GM12891 (cell line): ENCODE measurements around the gene KIF19.

Experiments
- DNase-seq: peaks from one replicate; pipeline ENCODE4 v3.0.0; 2011; ENCODE audit warnings: low spot score; ENCODE audit not compliant: insufficient read length
- FAIRE-seq: peaks from 2 replicates; lab custom pipeline; 2011; peaks lifted over from hg19 to GRCh38; lab: Jason Lieb, UNC
- PAX5 ChIP-seq: IDR thresholded peaks from 2 replicates; pipeline ENCODE4 v1.6.1; 2011; ENCODE audit warnings: low read length, moderate library complexity, mild to moderate bottlenecking; ENCODE audit not compliant: insufficient read depth, severe bottlenecking
- POLR2A ChIP-seq: IDR thresholded peaks from 2 replicates; pipeline ENCODE4 v1.6.1; 2011; ENCODE audit warnings: low read depth, low read length, control low read depth
- POLR2AphosphoS5 ChIP-seq: IDR thresholded peaks from 2 replicates; pipeline ENCODE4 v1.6.1; 2011; ENCODE audit warnings: low read depth, low read length, control low read depth
- POU2F2 ChIP-seq: IDR thresholded peaks from 2 replicates; pipeline ENCODE4 v1.6.1; 2011; ENCODE audit warnings: low read depth, mild to moderate bottlenecking, control low read depth, low read length, moderate library complexity
- SPI1 ChIP-seq: IDR thresholded peaks from 2 replicates; pipeline ENCODE4 v1.6.1; 2011; ENCODE audit warnings: low read depth, low read length, control low read depth
- TAF1 ChIP-seq: IDR thresholded peaks from 2 replicates; pipeline ENCODE4 v1.6.1; 2011; ENCODE audit warnings: low read depth, low read length, control low read depth

The KIF19 gene

DNA sequence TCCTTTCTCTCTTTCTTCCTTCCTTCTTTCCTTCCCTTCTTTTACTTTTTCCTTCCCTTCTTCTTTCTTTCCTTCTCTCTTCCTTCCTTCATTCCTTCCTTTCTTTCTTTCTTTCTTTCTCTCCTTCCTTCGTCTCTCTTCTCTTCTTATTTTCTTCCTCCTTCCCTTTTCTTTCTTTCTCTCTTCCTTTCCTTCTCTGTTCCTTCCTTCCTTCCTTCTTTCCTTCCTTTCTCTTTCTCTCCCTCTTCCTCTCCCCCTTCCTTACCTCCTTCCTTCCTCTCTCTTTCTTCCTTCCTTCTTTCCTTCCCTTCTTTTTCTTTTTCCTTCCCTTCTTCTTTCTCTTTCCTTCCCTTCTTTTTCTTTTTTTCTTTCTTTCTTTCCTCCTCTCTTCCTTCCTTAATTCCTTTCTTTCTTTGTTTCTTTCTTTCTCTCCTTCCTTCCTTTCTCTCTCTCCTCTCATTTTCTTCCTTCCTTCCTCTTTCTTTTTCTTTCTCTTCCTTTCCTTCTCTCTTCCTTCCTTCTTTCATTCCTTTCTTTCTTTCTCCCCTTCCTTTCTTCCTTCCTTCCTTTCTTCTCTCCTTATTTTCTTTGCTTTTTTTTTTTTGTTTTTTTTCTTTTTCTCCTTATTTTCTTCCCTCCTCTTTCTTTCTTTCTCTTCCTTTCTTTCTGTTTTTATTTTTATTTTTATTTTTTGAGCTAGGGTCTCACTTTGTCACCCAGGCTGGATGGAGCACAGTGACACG is 64.1 kb downstream of the KIF19 start:
- TF ChIP-seq POU2F2 (no peak), PAX5 (no peak), POLR2AphosphoS5 (no peak), POLR2A (no peak), TAF1 (no peak), SPI1 (no peak)
- FAIRE-seq: no peak
- no peak for DNase-seq

DNA sequence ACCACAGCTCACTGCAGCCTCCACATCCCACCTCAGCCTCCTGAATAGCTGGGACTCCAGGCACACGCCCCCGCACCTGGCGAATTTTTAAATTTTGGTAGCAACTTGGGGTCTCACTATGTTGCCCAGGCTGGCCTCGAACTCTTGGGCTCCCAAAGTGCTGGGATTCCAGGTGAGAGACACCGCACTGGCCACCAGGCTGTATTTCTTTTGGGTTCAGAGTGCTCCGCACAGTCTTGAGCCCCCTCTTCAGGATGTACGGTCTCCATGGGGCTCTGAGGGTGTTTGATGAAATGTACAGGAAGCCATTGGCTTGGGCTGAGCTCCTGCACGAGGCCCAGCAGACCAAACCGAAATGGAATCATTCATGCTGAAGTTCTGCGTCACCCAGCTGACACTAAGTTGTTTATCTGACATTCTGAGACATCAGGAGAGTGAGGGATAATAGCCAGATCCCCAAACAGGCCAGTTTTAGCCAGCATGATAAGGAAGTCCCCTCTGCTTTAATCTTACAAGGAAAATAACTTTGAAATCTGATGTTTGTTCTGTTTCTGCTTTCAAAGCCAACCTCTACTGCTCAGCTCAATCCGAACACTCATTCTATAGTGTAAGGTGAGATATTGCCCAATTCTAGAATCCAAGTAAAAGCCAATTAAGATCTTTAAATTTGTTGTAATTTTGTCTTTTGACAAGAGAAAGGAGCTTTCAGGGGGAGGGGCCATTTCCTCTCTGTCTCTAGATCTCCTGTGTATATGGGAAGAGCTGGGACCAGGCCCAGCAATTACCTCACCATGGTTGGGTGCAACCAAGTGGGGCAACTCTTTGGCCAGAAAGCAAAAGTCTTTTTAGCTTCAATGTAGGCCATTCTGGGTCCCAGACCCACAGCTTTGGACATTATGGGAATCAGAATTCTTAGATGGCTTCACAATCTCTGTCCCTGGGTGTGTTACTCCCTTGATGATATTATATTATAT is 64.9 kb downstream of the KIF19 start:
- DNase-seq (no peak), FAIRE-seq (no peak)
- no peak for TF ChIP-seq POLR2AphosphoS5
- TF ChIP-seq POLR2A: no peak
- no peak for TF ChIP-seq PAX5
- TF ChIP-seq SPI1: no peak
- no peak for TF ChIP-seq TAF1
- TF ChIP-seq POU2F2: no peak

DNA sequence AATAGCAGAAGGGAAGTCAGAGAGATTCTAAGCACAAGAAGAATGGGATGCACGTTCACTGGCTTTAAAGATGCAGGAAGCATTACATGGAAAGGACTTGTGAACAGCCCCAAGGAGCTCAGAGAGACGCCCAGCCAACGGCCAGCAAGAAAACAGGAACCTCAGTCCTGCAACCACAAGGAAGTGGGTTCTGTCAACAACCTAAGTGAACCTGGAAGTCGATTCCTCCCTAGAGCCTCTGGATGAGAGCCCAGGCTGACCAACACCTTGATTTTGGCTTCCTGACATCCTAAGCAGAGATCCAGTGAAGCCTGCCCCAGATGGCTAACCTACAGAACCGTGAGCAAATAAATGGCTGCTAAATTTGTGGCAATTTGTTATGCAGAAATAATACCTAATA is 65.7 kb downstream of the KIF19 start:
- DNase-seq (no peak), FAIRE-seq (no peak)
- TF ChIP-seq POLR2AphosphoS5: no peak
- no peak for TF ChIP-seq POLR2A
- TF ChIP-seq TAF1: no peak
- no peak for TF ChIP-seq SPI1
- no peak for TF ChIP-seq PAX5
- no peak for TF ChIP-seq POU2F2

DNA sequence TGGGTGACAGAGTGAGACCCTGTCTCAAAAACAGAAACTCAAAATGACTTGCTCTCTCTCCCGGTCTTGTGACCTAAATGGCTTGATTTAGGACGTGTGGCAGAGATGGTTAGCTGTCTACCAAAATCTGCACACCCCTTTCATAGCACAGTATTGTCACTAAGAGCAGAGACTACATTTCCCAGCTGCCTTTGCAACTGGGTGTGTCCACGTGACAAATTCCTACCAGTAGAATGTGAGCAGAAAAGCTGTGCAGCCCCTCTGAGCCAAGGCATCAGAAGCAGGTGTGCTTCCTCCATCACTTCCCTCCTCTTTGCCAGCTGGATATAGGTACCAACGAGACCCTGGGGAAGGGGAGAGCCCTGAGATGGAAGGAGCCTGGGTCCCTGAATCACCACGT is 66.8 kb downstream of the KIF19 start:
- peak; percentile 87 for FAIRE-seq
- no peak for DNase-seq
- TF ChIP-seq POLR2AphosphoS5 (no peak), TAF1 (no peak), SPI1 (no peak), POLR2A (no peak), POU2F2 (no peak), PAX5 (no peak)

DNA sequence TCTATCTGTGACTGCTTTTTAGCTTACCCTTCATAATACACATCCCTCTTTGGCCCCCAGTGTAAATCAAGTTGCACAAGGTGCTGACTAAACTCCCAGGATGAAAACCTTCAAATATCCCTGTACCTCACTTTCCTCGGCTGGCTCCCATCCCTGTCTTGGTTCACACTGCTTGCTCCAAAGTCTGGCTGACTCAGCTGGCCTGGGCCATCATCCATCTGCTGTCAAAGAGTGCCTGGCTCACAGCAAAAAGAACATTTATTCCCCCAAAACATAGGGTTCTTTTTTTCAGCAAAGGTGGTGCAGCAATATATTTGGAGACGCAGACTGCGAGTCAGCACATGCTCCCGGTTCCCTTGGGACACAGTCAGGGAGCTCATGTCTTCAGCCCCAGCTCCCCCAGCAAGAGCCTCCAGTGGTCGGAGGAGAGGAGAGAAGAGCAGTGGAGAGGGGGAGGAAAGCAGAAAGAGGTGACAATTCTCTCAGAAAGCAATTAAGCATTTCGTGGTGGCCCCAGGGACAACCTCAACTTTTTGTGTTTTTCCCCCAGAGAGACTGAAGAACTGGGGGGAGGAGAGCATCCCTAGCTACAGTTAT is 67.4 kb downstream of the KIF19 start:
- DNase-seq: no peak
- no peak for FAIRE-seq
- no peak for TF ChIP-seq POLR2AphosphoS5
- no peak for TF ChIP-seq SPI1
- TF ChIP-seq PAX5: no peak
- no peak for TF ChIP-seq POU2F2
- TF ChIP-seq POLR2A: no peak
- no peak for TF ChIP-seq TAF1

DNA sequence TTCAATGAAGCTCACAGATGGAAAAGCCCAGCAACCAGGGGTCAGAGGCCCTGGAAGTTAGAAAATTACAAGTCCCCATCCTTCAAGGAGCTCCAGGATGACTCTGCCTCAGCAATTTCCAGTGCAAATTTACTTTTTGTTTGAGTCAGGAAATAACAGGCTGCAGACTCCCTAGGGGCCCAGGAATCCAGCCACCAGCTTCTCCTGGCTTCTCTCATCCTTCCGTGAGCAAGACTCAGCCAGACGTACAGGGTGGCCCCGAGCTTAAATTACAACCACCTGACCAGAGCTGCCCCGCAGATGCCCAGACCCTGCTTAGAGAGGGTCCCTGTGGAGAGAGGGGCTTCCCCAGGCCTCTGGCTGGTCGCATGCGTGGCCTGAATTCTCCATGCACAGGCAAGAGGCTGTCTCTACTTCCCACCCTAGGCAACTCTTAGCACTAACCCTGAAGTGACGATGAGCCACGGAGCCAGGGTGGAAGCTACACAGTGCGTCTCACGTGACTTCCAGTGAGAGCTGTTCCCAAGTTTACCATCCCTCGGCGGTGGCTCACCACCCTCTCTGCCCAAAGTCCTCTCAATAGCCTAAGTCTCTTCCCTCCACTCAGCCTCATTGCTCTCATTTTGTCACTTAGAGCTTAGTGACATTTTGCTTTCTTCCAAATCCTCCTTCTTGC is 68.4 kb downstream of the KIF19 start:
- no peak for DNase-seq
- no peak for FAIRE-seq
- TF ChIP-seq PAX5 (no peak), POU2F2 (no peak), POLR2A (no peak), SPI1 (no peak), POLR2AphosphoS5 (no peak)

DNA sequence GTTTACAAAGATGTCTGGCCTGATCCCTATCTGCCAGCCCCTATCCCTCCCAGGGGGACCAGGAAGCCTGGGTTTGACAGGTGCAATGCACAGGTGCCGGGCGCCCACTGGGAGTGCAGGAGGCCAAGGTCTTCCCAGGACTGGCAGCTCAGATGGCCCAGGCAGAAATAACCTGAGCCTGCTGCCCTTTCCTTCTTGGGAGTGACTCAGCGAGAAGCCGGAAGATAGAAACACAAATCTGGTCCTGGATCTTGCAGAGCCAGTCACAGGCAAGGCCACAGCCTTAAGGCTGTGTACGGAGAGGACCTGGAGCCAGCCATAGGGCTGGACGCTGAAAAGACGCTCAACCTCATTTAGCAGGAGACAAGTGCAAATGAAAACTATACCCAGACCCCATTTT is 69.0 kb downstream of the KIF19 start:
- TF ChIP-seq POLR2A (no peak), POLR2AphosphoS5 (no peak), POU2F2 (no peak), TAF1 (no peak), SPI1 (no peak), PAX5 (no peak)
- no peak for FAIRE-seq
- DNase-seq: no peak

DNA sequence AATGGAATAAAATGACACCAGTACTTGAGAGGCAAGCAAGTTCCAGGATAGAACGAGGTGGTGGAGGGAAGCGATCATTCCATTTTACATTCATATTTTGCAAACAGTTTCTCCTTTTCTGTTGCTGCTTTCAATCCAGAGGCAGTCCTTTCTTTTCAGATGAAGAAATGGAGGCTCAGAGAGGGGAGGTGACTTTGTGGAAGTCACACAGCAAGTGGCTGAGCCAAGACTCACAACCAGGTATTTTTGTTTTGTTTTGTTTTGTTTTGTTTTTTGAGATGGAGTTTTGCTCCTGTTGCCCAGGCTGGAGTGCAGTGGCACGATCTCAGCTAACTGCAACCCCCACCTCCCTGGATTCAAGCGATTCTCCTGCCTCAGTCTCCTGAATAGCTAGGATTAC is 70.5 kb downstream of the KIF19 start:
- DNase-seq: no peak
- TF ChIP-seq POU2F2: no peak
- TF ChIP-seq SPI1: no peak
- no peak for TF ChIP-seq POLR2AphosphoS5
- no peak for TF ChIP-seq TAF1
- TF ChIP-seq PAX5: no peak
- no peak for TF ChIP-seq POLR2A
- FAIRE-seq: no peak

DNA sequence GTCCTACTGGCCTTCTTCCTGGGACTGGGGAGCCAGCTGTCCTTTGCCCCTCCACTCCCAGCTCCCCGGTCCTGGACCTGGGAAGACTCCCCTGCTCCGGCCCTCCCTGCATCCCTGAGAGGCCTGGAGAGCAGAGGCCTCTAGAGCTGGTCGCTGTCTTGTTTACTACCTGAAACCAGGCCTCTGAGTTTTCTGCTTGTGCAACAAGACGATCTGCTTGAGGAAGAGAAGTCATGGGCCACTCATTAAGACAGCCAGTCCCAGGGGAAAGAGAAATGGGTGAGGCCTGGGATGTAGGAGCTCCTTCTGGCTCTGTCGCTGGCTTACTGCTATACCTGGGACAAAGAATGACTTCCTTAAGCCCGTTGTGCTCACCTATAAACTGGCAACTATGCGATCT is 76.0 kb downstream of the KIF19 start:
- TF ChIP-seq TAF1 (no peak), POU2F2 (no peak), POLR2AphosphoS5 (no peak), POLR2A (no peak), SPI1 (no peak), PAX5 (no peak)
- DNase-seq (no peak), FAIRE-seq (no peak)
